22Rv1 (cell line): ENCODE results near the gene KANSL1.

Experiments
- CTCF ChIP-seq: fragments of 450-650 bp; IDR thresholded peaks from 2 replicates; pipeline ENCODE4 v1.5.1; 2017; ENCODE audit warnings: mild to moderate bottlenecking
- ZFX ChIP-seq: fragments of 450-650 bp; IDR thresholded peaks from 2 replicates; pipeline ENCODE4 v1.6.1; 2017; ENCODE audit warnings: antibody characterized with exemption, borderline replicate concordance

GRCh38 chr17:45991341-45991740 lies 201.9 kb downstream of the KANSL1 start:
- TF ChIP-seq CTCF, result no peak
- no peak for TF ChIP-seq ZFX
